G401.6 (cell line): ENCODE data around the gene FHOD1.

Experiments
- FAIRE-seq: peaks from 2 replicates; lab custom pipeline; 2012; peaks lifted over from hg19 to GRCh38; lab: Jason Lieb, UNC

FHOD1 gene

GRCh38 chr16:67248401-67249177 lies 1.3 kb upstream of the FHOD1 start, which contains the start of gene SLC9A5:
Gene SLC9A5 (plus strand): TSS chr16:67248979. CDS start chr16:67249015, 36 bp downstream.
- FAIRE-seq: no peak

GRCh38 chr16:67248073-67248400 lies 756 bp upstream of the FHOD1 start:
- no peak for FAIRE-seq

DNA sequence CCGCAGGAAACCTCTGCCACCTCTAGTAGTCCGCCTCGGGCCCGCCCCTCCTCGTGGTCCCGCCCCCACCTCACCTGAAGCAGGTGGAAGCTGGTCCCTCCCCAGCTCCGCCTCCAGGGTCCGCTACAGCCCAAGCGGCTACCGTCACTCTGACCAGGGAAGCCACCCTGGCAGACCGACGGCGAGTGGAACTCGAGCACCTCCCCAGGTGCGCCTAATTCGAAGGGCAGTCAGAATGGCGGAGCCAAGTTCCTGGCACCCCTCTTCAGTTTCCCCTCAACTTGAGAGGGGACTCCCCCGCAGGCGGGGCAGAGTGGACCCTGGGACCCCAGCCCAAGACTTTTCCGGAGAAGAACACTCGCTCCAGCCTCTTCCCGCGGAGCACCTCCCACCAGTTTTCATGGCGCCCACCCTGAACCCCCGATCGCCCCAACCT lies 507 bp downstream of the FHOD1 start:
- FAIRE-seq: no peak

GRCh38 chr16:67246081-67246755 lies 1.1 kb downstream of the FHOD1 start:
- FAIRE-seq: no peak

GRCh38 chr16:67245674-67246080 lies 1.6 kb downstream of the FHOD1 start:
- FAIRE-seq: no peak

DNA sequence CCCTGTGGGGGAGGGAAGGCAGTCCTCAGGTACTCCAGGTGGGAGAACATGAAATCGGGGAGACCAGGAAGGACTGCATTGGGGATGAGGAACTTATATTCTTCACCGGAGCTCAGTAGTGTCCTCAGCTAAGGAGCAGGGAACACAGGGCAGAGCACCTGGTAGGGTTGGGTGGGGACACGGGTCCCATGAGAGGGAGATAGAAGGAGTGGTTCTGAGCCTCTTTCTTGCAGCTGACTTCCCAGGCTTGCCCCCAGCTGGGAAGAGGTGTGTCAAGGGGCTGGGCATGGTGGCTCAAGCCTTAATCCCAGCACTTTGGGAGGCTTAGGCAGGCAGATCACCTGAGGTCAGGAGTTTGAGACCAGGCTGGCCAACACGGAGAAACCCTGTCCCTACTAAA lies 2.1 kb downstream of the FHOD1 start:
- FAIRE-seq: no peak

GRCh38 chr16:67244387-67245185 lies 2.7 kb downstream of the FHOD1 start:
- FAIRE-seq: no peak

GRCh38 chr16:67243481-67243880 lies 3.8 kb downstream of the FHOD1 start:
- FAIRE-seq: no peak

DNA sequence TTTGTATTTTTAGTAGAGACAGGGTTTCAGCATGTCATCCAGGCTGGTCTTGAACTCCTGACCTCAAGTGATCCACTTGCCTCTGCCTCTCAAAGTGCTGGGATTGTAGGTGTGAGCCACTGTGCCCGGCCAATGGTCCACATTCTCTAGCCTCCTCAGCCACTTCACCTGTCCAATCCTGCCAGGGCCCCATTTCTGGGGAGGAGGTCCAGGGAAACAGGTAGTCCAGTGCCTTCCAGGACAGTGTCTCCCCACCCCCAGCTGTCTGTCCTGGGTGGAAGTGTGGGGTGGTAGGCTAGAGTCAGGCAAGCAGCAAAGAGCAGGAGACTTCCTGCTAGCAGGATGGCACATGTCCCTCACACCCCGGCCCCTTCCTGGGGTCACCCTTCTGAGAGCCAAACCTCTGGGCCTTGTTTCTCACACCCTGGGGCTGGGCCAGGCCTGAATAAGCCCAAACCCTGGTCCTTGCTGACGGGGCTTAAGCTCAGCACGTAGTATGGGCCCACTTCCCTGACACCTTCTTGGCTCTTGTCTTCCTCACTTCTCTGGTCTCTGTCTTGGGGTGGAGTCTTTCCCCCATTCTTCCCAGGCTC lies 5.0 kb downstream of the FHOD1 start:
- FAIRE-seq: no peak

DNA sequence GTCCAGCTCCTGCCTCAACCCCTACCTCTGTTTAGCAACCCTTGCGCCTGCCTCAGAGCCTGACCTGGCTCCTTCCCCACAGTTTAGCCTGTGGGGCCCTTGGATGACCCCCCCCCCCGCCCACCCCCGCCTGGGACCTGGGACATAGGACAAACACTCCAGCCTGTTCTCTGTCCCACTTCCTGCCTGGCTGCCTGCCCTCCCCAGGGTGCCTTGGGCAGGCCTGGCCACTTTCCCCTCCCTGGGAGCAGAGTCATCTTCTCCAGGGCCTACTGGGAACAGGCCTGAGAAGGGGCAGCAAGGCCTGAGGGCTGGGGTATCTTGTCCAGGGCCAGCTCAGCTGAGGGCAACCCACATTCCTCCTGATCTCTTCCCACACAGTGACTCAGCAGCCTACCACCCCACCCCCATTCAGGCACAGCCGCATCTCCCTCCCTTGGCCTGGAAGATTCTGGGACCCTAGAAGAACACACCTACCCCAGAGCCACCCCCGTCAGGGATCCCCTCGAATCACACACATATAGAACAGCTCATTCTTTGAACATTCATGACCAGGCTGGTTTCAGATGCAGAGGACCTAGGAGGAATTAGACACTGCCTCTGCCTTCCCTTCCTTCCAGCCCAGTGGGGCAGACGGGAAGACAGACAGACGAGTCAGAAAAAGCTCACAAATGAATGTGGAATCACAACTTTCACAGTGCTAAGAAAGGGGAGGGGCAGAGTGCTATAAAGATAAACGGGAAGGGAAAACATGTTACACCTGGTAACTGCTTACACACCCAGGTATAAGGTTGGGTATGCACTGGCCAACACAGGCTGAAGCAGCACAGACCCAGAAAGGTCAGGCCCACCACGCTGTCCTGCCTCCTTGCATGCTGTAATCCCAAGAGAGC lies 6.0 kb downstream of the FHOD1 start:
- no peak for FAIRE-seq

DNA sequence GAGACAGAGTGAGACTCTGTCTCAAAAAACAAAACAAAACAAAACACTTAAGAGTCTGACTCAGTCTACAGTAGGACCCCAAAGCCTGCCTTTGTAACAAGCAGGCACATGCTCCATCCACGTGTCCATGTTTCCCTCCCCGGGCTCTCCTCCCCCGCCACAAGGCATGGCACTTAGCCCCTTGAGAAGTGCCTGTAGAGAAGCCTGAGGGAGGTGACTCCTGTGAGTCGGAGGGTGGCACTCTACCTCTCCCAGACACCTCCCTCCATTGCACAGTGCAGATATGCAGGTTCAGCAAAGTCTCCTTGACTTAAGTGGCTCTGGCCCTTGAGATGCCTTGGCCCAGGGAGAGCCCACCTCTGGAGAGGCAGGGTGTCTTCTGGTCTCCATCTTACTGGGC lies 6.8 kb downstream of the FHOD1 start:
- FAIRE-seq: no peak

DNA sequence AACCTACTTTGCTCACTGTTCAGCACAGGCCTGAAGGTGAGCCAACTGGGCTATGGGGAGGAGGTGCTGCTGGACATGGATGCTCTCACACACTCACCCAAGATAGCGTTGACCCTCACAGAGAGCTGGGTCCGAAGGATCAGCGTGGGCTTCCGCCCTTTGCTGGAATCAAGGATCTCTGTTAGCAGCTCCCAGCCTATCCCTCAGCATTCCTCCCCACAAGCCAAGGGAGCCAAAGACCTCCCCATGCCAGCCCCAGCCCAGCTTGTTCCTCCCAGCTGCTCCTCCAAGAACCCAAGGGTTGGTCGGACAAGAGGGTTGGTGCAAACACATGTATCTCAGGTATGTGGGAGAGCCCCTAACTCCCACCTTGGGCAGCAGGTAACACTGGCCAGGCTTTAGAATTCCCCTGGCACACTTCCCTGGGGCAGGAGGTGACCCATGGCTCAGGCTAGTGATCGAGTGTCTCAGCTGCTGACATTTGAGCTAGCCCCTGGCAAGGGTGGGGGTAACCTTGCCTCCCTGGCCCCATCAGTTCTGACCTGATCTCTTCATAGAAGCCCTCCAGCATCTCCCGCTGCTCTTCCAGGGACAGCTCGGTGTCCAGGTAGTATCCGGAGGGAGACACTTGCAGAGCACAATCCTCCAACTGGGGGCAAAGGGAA lies 8.3 kb downstream of the FHOD1 start:
- no peak for FAIRE-seq

DNA sequence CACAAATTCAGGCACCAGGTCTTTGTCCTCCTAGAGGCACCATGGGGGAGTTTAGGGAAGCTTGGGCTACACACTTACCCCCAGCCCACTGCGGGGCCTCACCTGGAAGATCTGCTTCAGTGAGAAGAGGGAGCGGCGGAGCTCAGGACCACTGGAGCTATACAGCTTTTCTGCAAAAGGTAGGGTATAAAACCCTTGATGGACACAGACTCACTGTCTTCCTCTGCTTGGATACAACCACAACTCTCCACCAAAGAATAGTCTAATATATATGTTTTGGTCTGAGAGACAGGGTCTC lies 9.1 kb downstream of the FHOD1 start:
- no peak for FAIRE-seq

DNA sequence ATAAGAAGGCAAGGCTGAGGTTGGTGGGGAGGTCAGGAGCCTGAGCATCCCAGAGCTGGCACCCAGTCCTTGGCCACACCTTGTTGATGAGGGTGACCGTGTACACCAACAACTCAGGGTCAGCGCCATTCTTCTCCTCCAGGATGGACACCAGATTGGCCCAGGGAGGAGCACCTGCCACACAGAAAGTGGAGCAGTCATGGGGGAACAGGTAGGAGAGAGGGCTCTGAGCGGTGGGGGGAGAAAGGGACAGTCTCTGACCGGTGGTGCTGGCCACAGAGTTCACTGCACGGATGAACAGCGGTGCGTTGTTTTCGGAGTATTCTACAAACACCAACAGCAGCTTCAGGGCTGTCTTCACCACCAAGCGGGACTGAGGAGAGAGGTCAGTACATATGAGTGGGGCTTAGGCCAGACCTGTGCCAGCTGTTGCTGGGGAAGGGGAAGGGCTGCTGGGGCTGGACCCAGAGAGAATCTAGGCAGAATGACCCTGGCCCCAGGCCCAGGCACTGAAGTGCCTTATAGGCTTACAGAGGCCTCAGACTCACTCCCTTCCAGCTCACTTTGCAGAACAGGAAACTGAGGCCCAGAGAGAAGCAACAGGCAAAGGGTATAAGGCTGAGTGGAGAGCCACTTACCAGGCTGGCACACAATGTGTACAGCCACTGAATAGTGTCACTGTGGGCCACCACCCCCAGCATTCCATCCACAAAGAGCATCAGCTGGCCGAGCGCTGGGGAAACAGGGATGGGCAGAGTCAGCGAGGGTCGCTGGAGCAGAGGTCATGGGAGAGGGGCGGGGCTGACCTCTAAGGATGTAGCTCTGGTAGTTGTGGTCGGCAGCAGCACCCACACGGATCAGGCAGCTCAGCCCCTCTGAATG lies 9.6 kb downstream of the FHOD1 start:
- FAIRE-seq: no peak

- no peak for FAIRE-seq
These were observed 10.5 kb downstream of the FHOD1 start for GRCh38 chr16:67236563-67237395.

- no peak for FAIRE-seq
These were observed 11.3 kb downstream of the FHOD1 start for GRCh38 chr16:67235816-67236562.

- no peak for FAIRE-seq
These were observed 13.1 kb downstream of the FHOD1 start for GRCh38 chr16:67234180-67234597.

DNA sequence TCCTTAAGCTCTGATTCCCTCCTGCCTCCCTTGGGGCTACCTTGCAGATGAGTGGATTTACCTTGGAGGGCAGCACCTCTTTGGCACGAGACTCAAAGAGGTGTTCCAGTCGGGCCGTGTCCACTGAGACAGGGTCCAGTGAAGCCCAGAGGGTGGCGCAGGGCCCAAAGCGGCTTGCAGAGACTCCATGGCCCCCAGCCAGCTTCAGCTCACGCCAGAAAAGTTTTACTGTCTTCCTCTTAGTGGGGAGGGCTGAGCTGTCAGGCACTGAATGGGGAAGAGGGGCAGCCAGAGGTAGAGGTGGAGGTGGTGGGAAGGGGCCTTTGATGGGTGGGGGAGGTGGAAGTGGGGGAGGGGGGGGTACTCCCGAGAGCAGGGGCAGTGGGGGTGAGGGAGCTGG lies 13.7 kb downstream of the FHOD1 start:
- FAIRE-seq: no peak
